Thoracic aorta (tissue), 2 donors: Measurements from ENCODE around the gene PDGFD. TPM values are rescaled to one million over a fixed set of nuclear protein-coding genes. Genes with fewer than 3 reads are reported as not detected.

Source experiments
- ATAC-seq: fragments of 150-250 bp; one replicate; pipeline ENCODE4 v1.8.0; 2017; ENCODE audit warnings: low read depth; ENCODE audit not compliant: insufficient number of reproducible peaks, low FRiP score
- DNase-seq: peaks from one replicate; pipeline ENCODE4 v3.0.0-alpha.2; 2020; ENCODE audit warnings: low spot score
- H3K27ac ChIP-seq, 2 donors: fragments of 200-600 bp; sonication (generic); 1 replicate in 1 of 2; 2 replicates in 1 of 2; pipeline ENCODE4 v1.5.1; 2016; ENCODE audit warnings: mild to moderate bottlenecking in 2 of 2, moderate library complexity in 2 of 2
- H3K27me3 ChIP-seq: fragments of 200-600 bp; sonication (generic); replicated peaks from 2 replicates; pipeline ENCODE4 v1.6.0; 2016; ENCODE audit warnings: mild to moderate bottlenecking; ENCODE audit not compliant: insufficient read depth
- H3K36me3 ChIP-seq: fragments of 200-600 bp; sonication (generic); one replicate; pipeline ENCODE4 v1.5.1; 2016
- H3K4me1 ChIP-seq, 2 donors: fragments of 200-600 bp; sonication (generic); 1 replicate in 1 of 2; 2 replicates in 1 of 2; pipeline versions ENCODE4 v1.5.1 to v1.6.0; 2016; ENCODE audit warnings: low read depth in 2 of 2, mild to moderate bottlenecking in 1 of 2; ENCODE audit not compliant: control insufficient read depth in 1 of 2
- H3K4me3 ChIP-seq: fragments of 200-600 bp; sonication (generic); 2 replicates; pipeline ENCODE4 v1.5.1; 2016; ENCODE audit warnings: mild to moderate bottlenecking
- H3K9me3 ChIP-seq: fragments of 200-600 bp; sonication (generic); 2 replicates; pipeline ENCODE4 v1.5.1; 2016
- CTCF ChIP-seq: fragments of 200-600 bp; sonication (generic); IDR thresholded peaks from one replicate; pipeline ENCODE4 v1.5.1; 2019; ENCODE audit warnings: antibody characterized with exemption
- total RNA-seq, 2 donors: library from RNA; depleted of rRNA; stranded (reverse); fragments of >200 nt; gene quantifications; one replicate each; pipeline versions ENCODE4 v1.1.0 to v1.2.3, GENCODE V29; 2016

PDGFD gene
- total RNA-seq, 2 donors from 2014 or later = 135 to 152 TPM

GRCh38 chr11:103872748-103873147 lies 291.2 kb downstream of the PDGFD start:
- H3K36me3 ChIP-seq = no peaks in the 10 kb centered on the region
- H3K9me3 ChIP-seq = no peaks in the 10 kb centered on the region
- H3K4me1 ChIP-seq = peaks cover 14 to 32% of the 10 kb centered on the region in 2 donors
- H3K4me3 ChIP-seq = no peak overlapping the region
- DNase-seq (no peak), ATAC-seq (no peak)
- H3K27me3 ChIP-seq = no peaks in the 10 kb centered on the region
- no peak overlapping the region for H3K27ac ChIP-seq
- no peak for TF ChIP-seq CTCF

- TF ChIP-seq CTCF = no peak
- H3K4me1 ChIP-seq = peaks cover 14 to 32% of the 10 kb centered on the region in 2 donors
- no peaks in the 10 kb centered on the region for H3K9me3 ChIP-seq
- H3K27me3 ChIP-seq = no peaks in the 10 kb centered on the region
- DNase-seq = no peak
- no peak overlapping the region for H3K4me3 ChIP-seq
- ATAC-seq = no peak
- H3K27ac ChIP-seq = peak overlapping the region in 1 of 2 donors; percentile 5
- no peaks in the 10 kb centered on the region for H3K36me3 ChIP-seq
Observed at GRCh38 chr11:103871923-103872551, 291.9 kb downstream of the PDGFD start.

GRCh38 chr11:103870821-103871309 lies 293.1 kb downstream of the PDGFD start:
- H3K27ac ChIP-seq = peak overlapping the region in 1 of 2 donors; percentile 5
- no peak overlapping the region for H3K4me3 ChIP-seq
- no peaks in the 10 kb centered on the region for H3K36me3 ChIP-seq
- H3K4me1 ChIP-seq = peaks cover 14 to 32% of the 10 kb centered on the region in 2 donors
- TF ChIP-seq CTCF = no peak
- DNase-seq (peak; percentile 33), ATAC-seq (peak; percentile 66)
- no peaks in the 10 kb centered on the region for H3K27me3 ChIP-seq
- H3K9me3 ChIP-seq = no peaks in the 10 kb centered on the region

DNA sequence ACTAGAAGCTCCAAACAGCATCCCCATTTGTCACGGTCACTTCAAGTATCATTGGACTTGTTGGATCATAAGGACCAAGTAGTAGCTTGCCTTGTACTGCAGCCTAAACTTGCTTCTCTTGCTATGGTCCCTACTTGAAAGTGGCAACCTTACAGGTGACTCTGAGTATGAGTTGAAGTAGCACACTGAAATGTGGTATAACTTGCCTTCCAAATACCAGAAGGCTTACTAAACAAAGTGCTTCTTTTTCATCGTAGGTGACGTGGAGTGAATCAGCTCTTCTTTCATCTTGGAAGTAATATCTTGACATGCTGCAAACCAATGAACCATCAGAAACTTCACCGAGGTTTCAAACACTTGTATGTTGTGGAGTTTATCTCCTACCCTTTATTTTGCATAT lies 296.5 kb downstream of the PDGFD start:
- DNase-seq (no peak), ATAC-seq (no peak)
- no peak for TF ChIP-seq CTCF
- Histone ChIP-seq H3K27ac (no peak overlapping the region), H3K4me3 (no peak overlapping the region), H3K9me3 (no peaks in the 10 kb centered on the region), H3K27me3 (no peaks in the 10 kb centered on the region), H3K36me3 (no peaks in the 10 kb centered on the region), H3K4me1 (peaks cover 13 to 27% of the 10 kb centered on the region in 2 donors)

DNA sequence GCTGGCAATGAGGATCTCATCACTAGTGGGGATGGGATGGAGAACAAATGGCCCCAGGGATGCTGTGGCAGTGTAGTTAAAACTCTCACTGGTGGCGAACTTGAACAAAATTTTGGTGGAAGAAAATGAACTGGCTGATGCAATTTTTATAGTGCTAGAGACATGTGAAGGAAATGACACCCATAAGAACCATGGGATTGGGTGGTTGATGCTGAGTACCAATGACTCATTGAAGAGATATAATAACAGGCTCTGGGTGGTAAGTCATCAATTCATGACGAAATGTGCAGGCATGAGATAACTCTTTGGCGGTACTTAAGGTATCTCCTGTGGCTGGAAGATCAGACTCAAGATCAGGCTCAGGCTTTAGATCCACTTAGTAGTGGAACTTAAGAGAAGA lies 300.4 kb downstream of the PDGFD start:
- no peak overlapping the region for H3K27ac ChIP-seq
- H3K9me3 ChIP-seq = no peaks in the 10 kb centered on the region
- no peaks in the 10 kb centered on the region for H3K4me1 ChIP-seq
- no peak overlapping the region for H3K4me3 ChIP-seq
- DNase-seq (no peak), ATAC-seq (no peak)
- no peaks in the 10 kb centered on the region for H3K36me3 ChIP-seq
- H3K27me3 ChIP-seq = no peaks in the 10 kb centered on the region
- no peak for TF ChIP-seq CTCF
